PC-3 (cell line): ENCODE data around the gene MAPRE3. TPM values are rescaled to one million over a fixed set of nuclear protein-coding genes. Genes with fewer than 3 reads are reported as not detected.

ENCODE experiments used
- ATAC-seq: fragments of 200-7000 bp; cut with Tn5 transposase; 2 replicates; pipeline ENCODE4 v1.9.1; 2020; ENCODE audit warnings: mild to moderate bottlenecking, moderate library complexity
- BruUV-seq: library from RNA; stranded (reverse); fragments of 400-500 nt; replicated peaks from 2 replicates; lab custom pipeline; 2021; lab: Mats Ljungman, UMichigan
- CTCF ChIA-PET: fragments of 300-600 bp; sonication (Branson Sonifier 250); formaldehyde crosslinking; loops from one replicate; lab custom pipeline; 2022; ENCODE audit warnings: antibody characterized with exemption; lab: Charles Lee
- POLR2A ChIA-PET: fragments of 300-600 bp; sonication (Branson Sonifier 250); formaldehyde crosslinking; loops from one replicate; lab custom pipeline; 2022; ENCODE audit warnings: antibody characterized with exemption; ENCODE audit not compliant: unreplicated experiment; lab: Charles Lee
- DNase-seq: peaks from one replicate; pipeline ENCODE4 v3.0.0-alpha.2; 2015
- H2AFZ ChIP-seq: fragments of 300-600 bp; sonication (generic); 2 replicates; pipeline ENCODE4 v1.6.0; 2016; ENCODE audit warnings: antibody characterized with exemption, low read length
- H3F3A ChIP-seq: fragments of 300-600 bp; sonication (generic); one replicate; pipeline ENCODE4 v1.6.0; 2017; ENCODE audit warnings: antibody characterized with exemption, low read length, control low read depth, mild to moderate bottlenecking; ENCODE audit not compliant: unreplicated experiment
- H3K27ac ChIP-seq: fragments of 300-600 bp; sonication (generic); 2 replicates; pipeline ENCODE4 v1.5.1; 2016; ENCODE audit warnings: mild to moderate bottlenecking, low read length
- H3K27me3 ChIP-seq: fragments of 300-600 bp; sonication (generic); 2 replicates; pipeline ENCODE4 v1.6.1; 2016; ENCODE audit warnings: low read length, mixed read lengths
- H3K36me3 ChIP-seq: fragments of 300-600 bp; sonication (generic); 2 replicates; pipeline ENCODE4 v1.6.1; 2016; ENCODE audit warnings: low read depth, mixed run types, low read length, mixed read lengths
- H3K4me1 ChIP-seq: fragments of 300-600 bp; sonication (generic); 2 replicates; pipeline ENCODE4 v1.5.1; 2016; ENCODE audit warnings: low read length; ENCODE audit not compliant: insufficient read depth
- H3K4me2 ChIP-seq: fragments of 300-600 bp; sonication (generic); 2 replicates; pipeline ENCODE4 v1.6.0; 2016; ENCODE audit warnings: low read length
- H3K4me3 ChIP-seq: fragments of 300-600 bp; sonication (generic); 2 replicates; pipeline ENCODE4 v1.5.1; 2016; ENCODE audit warnings: mild to moderate bottlenecking, low read length, mixed read lengths
- H3K79me2 ChIP-seq: fragments of 300-600 bp; sonication (generic); 2 replicates; pipeline ENCODE4 v1.6.1; 2017; ENCODE audit warnings: low read length, mixed read lengths
- H3K9ac ChIP-seq: fragments of 300-600 bp; sonication (generic); 2 replicates; pipeline ENCODE4 v1.6.0; 2016; ENCODE audit warnings: mild to moderate bottlenecking, low read length
- H3K9me2 ChIP-seq: fragments of 300-600 bp; sonication (generic); replicated peaks from 2 replicates; pipeline ENCODE4 v1.6.1; 2016; ENCODE audit warnings: mixed run types, low read length, mixed read lengths
- H3K9me3 ChIP-seq: fragments of 300-600 bp; sonication (generic); 2 replicates; pipeline ENCODE4 v1.6.1; 2016; ENCODE audit warnings: low read length, mixed read lengths
- H4K20me1 ChIP-seq: fragments of 300-600 bp; sonication (generic); 2 replicates; pipeline ENCODE4 v1.6.1; 2016; ENCODE audit warnings: low read length, mixed read lengths
- CTCF ChIP-seq: fragments of 300-600 bp; sonication (generic); conservative IDR thresholded peaks from 2 replicates; pipeline ENCODE4 v1.5.1; 2017; ENCODE audit warnings: antibody characterized with exemption, low read depth, mild to moderate bottlenecking, low read length
- EZH2 ChIP-seq: fragments of 300-600 bp; sonication (generic); IDR thresholded peaks from one replicate; pipeline ENCODE4 v1.6.1; 2017; ENCODE audit warnings: antibody characterized with exemption, mild to moderate bottlenecking, low read length; ENCODE audit not compliant: unreplicated experiment
- EZH2phosphoT487 ChIP-seq: fragments of 300-600 bp; sonication (generic); IDR thresholded peaks from 2 replicates; pipeline ENCODE4 v1.6.1; 2018; ENCODE audit warnings: mild to moderate bottlenecking, antibody characterized with exemption, low read length, borderline replicate concordance
- intact Hi-C: fragments of 100-400 bp; cut with micrococcal nuclease; formaldehyde crosslinking; loops from 2 replicates; pipeline ENCODE4 v1.9.0; 2023
- total RNA-seq: library from RNA; depleted of rRNA; stranded (reverse); fragments of >200 nt; gene quantifications from 2 replicates; pipeline ENCODE4 v1.2.3, GENCODE V29; 2014

Gene MAPRE3
- total RNA-seq, 1 experiment from 2014 or later, result 11.9 TPM

- TF ChIP-seq EZH2, result no peak
- no peak for TF ChIP-seq EZH2phosphoT487
- TF ChIP-seq CTCF, result no peak
- no peaks in the 10 kb centered on the region for H3F3A ChIP-seq
- peaks cover 8% of the 10 kb centered on the region; the same call in 1 of the 2 replicates for H3K27me3 ChIP-seq
- H3K4me2 ChIP-seq, result no peak overlapping the region
- no peaks in the 10 kb centered on the region for H3K36me3 ChIP-seq
- H3K27ac ChIP-seq, result no peak overlapping the region
- DNase-seq (no peak), ATAC-seq (no peak)
- ChIA-PET CTCF (no interaction called here), POLR2A (no interaction called here)
- no peak overlapping the region for H3K4me3 ChIP-seq
- H3K9me3 ChIP-seq, result no peaks in the 10 kb centered on the region
- H3K9ac ChIP-seq, result no peak overlapping the region
- no TSS peak for BruUV-seq
- H2AFZ ChIP-seq, result no peak overlapping the region
- H4K20me1 ChIP-seq, result no peaks in the 10 kb centered on the region
- H3K9me2 ChIP-seq, result no peaks in the 10 kb centered on the region
- peaks cover 12% of the 10 kb centered on the region; the same call in 1 of the 2 replicates for H3K4me1 ChIP-seq
- intact Hi-C loops, result no loop called here
- H3K79me2 ChIP-seq, result no peaks in the 10 kb centered on the region
These were observed 24.3 kb upstream of the MAPRE3 start for GRCh38 chr2:26945991-26946750.

DNA sequence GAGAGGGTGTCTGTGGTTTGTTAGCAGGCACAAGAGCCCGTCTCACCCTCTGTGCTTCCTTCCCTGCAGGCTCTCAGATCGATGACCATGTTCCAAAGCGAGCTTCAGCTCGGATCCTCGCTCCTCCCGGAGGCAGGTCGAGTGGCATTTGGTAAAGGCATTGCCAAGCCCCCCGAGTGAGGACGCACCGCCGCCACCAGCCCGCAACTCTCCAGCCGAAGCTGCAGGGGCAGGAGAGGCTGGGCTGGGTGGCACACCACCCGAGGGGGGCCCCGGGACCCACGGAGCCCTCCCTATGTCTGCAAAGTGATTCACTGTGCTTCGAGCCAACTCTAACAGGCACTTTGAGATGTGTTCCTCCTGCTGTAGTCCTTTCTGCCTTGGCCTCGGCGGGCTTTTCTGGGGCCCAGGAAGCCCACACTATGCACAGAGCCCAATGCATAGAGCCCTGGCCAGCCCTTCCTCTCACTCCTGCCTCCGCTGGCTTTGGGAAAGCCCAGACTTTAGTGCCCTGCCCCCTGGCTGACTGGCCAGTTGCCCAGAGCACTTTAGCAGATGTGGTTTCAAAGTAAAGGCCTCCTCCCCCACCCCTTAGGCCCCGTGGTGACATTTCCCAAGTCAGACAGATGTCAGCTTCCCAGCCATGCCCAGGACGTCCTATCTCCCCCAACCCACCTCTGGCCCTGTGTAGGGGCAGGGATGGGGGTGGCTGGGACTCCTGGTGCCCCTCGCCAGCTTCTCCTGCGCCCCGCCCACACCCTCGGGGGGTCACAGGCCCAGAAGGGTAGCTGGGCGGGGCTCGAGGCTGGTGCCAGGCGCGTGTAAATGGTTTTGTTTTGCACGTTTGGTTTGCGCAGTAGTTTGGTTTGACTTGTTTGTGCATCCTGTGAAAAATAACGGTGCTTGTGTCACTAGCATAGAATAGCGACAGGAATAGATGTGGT, 23.3 kb upstream of the MAPRE3 start:
- H2AFZ ChIP-seq, result peak overlapping the region; percentile 48; the same call in 1 of the 2 replicates
- H3K9ac ChIP-seq, result no peak overlapping the region
- TF ChIP-seq CTCF, result no peak
- no peak for TF ChIP-seq EZH2phosphoT487
- no peak for TF ChIP-seq EZH2
- no peaks in the 10 kb centered on the region for H3K79me2 ChIP-seq
- no peaks in the 10 kb centered on the region for H3K9me2 ChIP-seq
- H3K4me3 ChIP-seq, result peak overlapping the region; percentile 44; the same call in 1 of the 2 replicates
- ChIA-PET POLR2A (no interaction called here), CTCF (no interaction called here)
- BruUV-seq, result no TSS peak
- intact Hi-C loops, result no loop called here
- ATAC-seq, result peak; percentile 53
- H3K4me1 ChIP-seq, result peaks cover 9% of the 10 kb centered on the region; the same call in 1 of the 2 replicates
- no peaks in the 10 kb centered on the region for H4K20me1 ChIP-seq
- H3K4me2 ChIP-seq, result peak overlapping the region; percentile 75
- peak; percentile 57 for DNase-seq
- H3K27ac ChIP-seq, result no peak overlapping the region
- H3F3A ChIP-seq, result no peaks in the 10 kb centered on the region
- H3K9me3 ChIP-seq, result no peaks in the 10 kb centered on the region
- peaks cover 13% of the 10 kb centered on the region for H3K27me3 ChIP-seq
- no peaks in the 10 kb centered on the region for H3K36me3 ChIP-seq
